Stimulated activated CD4-positive, alpha-beta T cell treated with anti-CD3 and anti-CD28 coated beads, Interleukin-15, amount 100 ng/mL, for 48 hours (primary cell): ENCODE results near the gene SEPTIN8.
"Not testable (repeated sequence)": the region's sequence is repeated elsewhere in the genome, so short reads cannot be mapped to it uniquely, and the experiment has no call there.

Experiments
- DNase-seq, 2 donors: peaks; one replicate each; pipeline ENCODE4 v3.0.0-alpha.2; 2020; ENCODE audit warnings: low read depth in 2 of 2

The SEPTIN8 gene

GRCh38 chr5:132812123-132812765 lies 35.2 kb upstream of the SEPTIN8 start:
- DNase-seq, result no peak

- no peak for DNase-seq
These were observed 33.6 kb upstream of the SEPTIN8 start for GRCh38 chr5:132810605-132811004.

GRCh38 chr5:132808866-132809265 lies 31.8 kb upstream of the SEPTIN8 start:
- DNase-seq, result no peak

- no peak for DNase-seq
These were observed 31.4 kb upstream of the SEPTIN8 start for GRCh38 chr5:132808448-132808847.

GRCh38 chr5:132807163-132807838 lies 30.3 kb upstream of the SEPTIN8 start:
- no peak for DNase-seq

- DNase-seq, result not testable (repeated sequence)
These were observed 29.7 kb upstream of the SEPTIN8 start for GRCh38 chr5:132806804-132807162.

GRCh38 chr5:132805872-132806271 lies 28.8 kb upstream of the SEPTIN8 start:
- not testable (repeated sequence) for DNase-seq

GRCh38 chr5:132804219-132804618 lies 27.2 kb upstream of the SEPTIN8 start:
- not testable (repeated sequence) for DNase-seq

GRCh38 chr5:132802685-132803066 lies 25.6 kb upstream of the SEPTIN8 start:
- DNase-seq, result not testable (repeated sequence)

GRCh38 chr5:132802044-132802684 lies 25.1 kb upstream of the SEPTIN8 start:
- DNase-seq, result no peak

GRCh38 chr5:132800545-132800944 lies 23.5 kb upstream of the SEPTIN8 start:
- no peak for DNase-seq

GRCh38 chr5:132799392-132799791 lies 22.4 kb upstream of the SEPTIN8 start:
- no peak for DNase-seq

GRCh38 chr5:132797651-132798050 lies 20.6 kb upstream of the SEPTIN8 start:
- no peak for DNase-seq

GRCh38 chr5:132791026-132791425 lies 14.0 kb upstream of the SEPTIN8 start:
- DNase-seq, result no peak

- no peak for DNase-seq
These were observed 13.3 kb upstream of the SEPTIN8 start for GRCh38 chr5:132790201-132790865.

- DNase-seq, result no peak
These were observed 12.2 kb upstream of the SEPTIN8 start for GRCh38 chr5:132788990-132789886.

- no peak for DNase-seq
These were observed 11.5 kb upstream of the SEPTIN8 start for GRCh38 chr5:132788508-132788907.

- DNase-seq, result no peak
These were observed 10.0 kb upstream of the SEPTIN8 start for GRCh38 chr5:132787076-132787475.

- DNase-seq, result no peak
These were observed 8.8 kb upstream of the SEPTIN8 start for GRCh38 chr5:132785864-132786263.

GRCh38 chr5:132785365-132785764 lies 8.3 kb upstream of the SEPTIN8 start:
- DNase-seq, result no peak

- DNase-seq, result no peak
These were observed 5.1 kb upstream of the SEPTIN8 start for GRCh38 chr5:132782101-132782500.

- no peak for DNase-seq
These were observed 4.0 kb upstream of the SEPTIN8 start for GRCh38 chr5:132781029-132781428.
